Activated naive CD4-positive, alpha-beta T cell (primary cell): ENCODE data around the gene HCFC1.
A peak's percentile ranks its signal among the peaks of the same experiment; 100 is the strongest.

Experiments used
- DNase-seq, 4 experiments: peaks; one replicate each; lab custom pipeline; 2025; lab: John Stamatoyannopoulos, UW

The HCFC1 gene

DNA sequence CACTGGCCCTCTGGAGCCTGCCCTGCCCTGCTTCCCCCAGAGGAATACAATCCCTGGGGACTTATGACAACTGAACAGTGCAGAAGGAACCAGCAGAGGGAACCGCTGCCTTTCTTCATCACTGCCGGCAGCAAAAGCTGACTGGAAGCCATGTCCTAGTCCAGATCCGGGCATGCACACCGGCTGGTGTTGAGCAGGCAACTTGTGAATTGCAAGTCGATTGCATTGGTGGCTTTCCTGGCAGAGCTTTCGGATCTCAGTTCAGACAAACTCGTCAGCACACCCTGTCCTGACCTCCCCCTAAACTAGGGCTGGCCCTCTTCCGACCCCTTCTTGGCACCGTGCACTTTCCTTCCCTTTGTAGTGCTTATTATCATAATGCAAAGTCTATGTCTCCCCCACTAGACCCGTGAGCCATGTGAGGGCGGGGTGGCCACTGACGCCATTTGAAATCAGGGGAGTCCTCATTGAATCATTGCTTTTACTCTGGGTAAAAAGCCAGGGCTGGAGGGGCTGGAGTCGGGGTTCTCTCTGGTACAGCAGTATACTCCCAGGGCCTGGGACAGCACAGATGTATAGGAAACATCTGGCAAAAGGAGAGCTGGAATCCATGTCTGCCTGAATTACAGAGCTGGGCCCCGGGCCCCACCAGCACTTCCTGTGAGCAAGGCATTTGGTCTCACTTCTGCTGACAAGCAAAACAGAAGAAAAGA is 47.3 kb downstream of the HCFC1 start:
- peak in 1 of 4 experiments; percentile 26 for DNase-seq

DNA sequence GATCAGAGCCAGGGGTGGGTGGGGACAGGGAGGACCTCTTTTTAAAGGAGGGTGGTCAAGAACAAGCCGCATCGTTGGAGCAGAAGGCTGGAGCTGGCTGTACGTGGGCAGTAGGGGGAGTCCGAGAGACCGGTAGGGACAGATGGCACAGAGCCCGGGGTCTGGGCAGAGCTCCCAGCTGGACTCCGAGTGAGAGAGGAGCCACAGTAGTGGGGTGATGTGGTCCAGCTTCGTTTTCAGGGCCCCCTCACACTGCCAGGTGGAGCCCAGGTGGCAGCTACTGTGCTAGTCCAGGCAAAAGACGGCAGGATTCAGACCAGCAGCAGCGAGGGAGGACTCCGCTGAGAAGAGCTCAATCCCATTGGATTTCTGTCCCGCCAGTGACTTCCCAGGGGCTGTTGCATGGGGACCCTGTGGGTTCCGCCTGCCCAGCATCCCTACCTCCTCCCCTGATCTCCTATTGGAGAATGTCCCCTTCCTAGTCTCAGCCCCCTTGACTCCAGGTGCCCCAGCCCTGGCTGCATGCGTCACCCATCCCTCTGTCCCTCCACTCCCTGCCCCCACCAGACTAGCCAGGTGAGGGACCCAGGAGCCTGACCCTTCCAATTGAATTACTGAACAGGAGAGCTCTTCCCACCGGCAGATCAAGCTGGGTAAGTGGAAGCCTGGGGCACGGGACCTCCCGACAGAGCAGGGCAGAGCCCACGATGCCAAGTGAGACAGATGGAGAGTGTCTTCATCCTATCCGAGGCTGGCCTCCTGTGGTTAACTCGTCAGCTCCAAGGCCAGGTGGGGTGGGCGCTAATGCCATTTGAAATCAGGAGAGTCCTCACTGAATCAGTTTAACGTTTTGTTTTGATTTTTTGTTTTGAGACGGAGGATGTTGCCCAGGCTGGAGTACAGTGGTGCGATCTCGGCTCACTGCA is 48.4 kb downstream of the HCFC1 start:
- no peak for DNase-seq

DNA sequence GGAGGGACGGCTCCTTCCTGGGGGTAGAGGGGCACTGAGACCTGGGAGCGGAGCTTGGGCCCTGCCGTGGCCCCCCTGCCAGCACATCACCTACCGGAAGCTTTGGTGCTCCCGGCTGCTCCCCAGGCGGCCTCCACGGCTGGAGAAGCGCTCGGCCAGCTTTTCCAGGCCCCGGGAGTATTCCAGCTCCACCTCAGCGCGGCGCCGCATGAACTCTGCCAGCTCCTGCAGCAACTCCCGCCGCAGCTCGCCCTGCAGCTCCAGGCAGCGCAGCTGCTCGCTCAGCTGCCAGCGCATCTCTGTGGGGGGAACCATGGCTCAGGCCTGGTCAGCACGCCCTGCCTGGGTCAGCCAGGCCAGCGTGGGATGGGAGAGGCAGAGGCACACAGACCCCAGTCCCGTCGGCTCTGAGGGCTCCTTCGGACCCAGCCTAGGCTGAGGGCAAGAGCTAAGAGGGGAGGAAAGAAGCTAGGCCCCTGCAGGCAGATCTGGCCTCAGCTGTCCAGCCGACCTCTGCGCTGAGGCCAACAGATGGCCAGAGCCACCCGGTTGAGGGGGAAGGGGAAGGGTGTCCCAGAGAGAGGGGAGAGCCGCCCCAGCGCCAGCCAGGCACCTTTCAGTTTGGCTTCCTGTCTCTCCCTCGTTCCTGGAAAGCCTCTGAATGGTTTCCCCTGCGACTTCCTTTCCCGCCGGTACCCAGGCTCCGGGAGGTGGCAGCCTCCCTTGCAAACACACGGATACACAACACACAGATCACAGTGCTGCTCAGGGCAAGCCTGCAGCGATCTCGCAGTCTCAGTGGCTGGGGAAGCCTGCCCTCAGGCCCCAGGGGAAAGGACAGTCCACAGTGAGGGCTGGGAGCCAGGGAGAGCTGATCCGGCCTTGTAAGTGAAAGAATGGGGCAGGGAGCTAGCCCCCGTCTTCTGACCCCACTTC is 49.8 kb downstream of the HCFC1 start:
- no peak for DNase-seq

DNA sequence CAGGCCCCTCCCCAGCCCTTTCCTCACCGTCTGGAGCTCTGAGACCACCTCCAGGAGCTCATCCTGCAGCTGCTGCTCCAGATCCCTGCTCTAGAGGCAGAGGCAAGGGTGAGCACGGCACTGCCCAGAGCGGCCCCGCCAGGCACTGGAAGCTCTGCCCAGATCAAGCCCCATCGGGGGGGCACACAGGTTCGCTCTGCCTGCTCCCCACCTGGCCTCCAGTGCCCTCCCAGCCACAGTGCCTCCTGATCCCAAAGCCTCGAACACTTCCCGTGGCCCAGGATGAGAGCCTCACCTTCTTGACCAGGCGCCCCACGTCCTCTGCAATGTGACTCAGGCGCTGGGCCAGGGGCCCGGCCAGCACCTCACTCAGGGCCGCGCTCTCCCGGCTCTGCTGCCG is 50.5 kb downstream of the HCFC1 start:
- DNase-seq, result no peak

DNA sequence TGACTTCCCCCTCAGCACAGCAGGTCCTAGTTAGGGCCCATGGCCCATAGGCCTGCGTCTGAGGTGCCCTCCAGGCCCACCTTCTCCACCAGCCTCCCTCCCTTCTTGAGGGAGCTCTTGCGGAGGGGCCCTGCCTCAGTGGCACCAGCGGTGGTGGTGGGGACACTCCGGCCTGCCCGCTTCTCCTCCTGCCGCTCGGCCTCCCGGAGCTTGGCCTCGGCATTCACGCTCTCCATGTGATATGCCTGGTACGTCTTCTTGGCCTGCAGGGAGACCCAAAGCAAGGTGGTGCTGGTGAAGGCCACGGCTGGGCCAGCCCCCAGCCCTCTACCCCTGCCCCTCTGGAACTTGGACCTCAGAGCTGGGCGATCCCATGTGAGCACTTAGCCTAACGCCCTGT is 51.1 kb downstream of the HCFC1 start:
- DNase-seq, result no peak

DNA sequence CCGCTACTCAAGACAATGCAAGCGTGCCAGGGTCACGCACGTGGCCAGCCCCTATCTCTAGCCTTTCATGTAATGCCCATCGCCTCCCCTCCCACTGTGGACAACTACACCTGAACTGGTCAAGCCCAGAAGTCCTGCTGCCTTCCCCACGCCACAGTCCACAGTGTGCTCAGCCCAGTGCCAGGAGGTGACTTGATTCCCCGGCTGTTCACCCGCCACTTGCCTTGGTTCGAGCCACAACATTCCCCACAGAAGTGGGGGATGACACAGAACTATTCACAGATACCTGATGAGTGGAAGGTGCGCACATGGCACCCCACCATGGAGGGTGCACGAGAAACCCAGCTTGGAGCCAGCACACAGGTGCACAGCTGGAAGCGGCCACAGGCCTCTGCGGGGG is 52.3 kb downstream of the HCFC1 start:
- DNase-seq, result no peak

DNA sequence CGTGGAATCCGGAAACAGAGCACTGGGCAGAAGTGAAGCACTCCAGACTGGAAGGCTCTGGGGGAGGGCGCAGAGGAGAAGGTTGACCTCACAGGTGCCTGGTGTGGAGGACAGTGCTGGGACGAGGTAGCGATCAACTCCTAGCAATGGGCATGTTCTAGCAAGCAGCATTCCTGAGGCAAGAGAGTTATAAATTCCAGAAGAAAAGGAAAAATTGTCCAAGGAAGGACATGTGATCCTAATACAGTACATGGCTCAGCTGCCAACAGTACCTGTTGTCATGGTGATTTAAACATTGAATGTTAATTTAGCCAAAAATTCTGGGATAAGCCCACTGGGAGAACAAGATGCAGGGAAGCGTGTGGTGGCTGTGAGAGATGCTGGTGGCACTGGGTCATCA is 53.7 kb downstream of the HCFC1 start:
- no peak for DNase-seq

DNA sequence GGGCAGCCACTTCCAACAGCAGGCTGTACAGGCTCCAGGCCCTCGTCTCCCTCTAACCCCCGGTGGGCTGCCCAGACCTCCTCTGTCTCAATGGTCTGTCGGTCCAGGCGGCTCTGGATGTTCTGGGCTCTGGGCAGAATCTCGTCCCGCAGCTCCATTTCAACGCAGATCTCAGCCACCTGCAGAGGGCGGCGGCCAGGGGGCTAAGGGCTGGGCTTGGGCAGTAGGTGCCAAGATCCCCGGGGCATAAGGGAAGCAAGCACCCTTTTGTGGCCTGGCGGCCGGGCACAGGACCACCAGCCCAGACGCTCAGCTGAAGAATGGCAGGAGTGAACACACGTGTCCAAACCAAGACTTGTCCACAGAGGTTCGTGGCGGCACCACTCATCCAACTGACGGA is 57.9 kb downstream of the HCFC1 start:
- no peak for DNase-seq

DNA sequence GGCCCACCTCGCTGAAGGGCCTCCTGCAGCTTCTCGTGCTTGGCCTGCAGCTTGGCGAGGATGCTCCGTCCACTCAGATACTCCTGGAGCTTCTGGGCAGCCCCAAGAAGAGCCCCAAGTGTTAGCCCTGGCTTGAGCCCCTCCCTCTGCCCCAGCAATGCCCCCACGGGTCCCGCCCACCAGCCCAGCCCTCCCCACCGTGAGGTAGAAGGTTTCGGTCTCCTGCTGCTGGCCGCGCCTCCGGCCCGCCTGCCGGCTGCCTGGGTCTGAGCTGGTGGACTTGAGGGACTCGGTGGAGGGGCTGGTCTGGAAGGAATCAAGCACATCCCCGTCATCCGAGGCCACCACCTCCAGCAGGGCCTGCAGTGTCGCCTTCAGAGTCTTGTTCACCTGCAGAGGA is 58.4 kb downstream of the HCFC1 start:
- DNase-seq, result no peak

DNA sequence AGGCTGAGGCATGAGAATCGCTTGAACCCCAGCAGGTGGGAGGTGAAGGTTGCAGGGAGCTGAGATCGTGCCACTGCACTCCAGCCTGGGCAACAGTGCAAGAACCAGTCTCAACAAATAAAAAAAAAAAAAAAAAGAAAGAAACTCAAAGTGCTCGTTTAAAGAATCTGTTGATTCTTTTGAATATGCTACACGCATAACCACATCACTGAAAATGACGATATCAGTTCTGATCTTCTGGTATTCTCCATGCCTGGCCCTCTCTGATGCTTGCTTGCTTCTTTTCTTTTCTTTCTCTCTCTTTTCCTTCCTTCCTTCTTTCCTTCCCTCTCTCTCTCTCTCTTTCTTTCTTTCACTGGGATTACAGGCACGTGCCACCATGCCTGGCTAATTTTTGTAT is 59.8 kb downstream of the HCFC1 start:
- DNase-seq, result no peak

DNA sequence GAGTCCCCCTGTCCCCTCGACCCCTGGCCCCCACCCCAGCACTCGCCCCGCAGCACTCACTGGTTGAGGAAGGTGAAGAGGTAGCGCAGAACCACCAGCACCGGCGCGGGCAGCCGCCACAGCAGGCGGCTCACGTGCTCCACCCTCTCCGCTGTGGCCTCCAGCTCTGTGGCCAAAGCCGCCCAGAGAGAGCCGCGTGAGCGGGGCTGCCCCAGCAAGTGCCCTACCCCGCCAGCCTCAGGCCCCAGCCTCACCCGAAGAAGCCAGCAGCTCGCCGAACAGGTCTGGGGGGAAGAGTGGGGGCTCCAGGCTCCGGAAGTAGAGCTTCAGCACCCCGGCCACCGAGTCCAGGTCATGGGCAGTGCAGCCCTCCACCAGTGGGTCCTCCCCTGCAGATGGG is 61.2 kb downstream of the HCFC1 start:
- no peak for DNase-seq

DNA sequence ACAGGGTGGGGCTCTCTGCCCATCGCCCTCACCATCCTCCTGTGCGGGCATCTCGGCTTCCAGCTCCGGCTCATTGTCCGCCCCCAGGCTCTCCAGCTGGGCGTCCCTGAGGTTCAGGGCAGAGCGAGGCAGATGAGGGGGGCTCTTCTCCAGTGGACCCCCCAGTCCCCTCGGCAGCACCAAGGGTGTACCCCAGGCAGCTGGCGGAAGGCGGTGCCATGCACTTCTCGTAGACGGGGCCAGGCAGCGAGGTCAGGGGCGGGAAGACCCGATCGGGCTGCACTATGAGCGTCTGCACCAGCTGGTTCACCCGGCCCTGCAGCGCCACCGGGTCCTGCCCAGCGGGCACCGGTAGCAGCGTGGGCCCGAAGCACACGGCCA is 61.6 kb downstream of the HCFC1 start:
- no peak for DNase-seq

DNA sequence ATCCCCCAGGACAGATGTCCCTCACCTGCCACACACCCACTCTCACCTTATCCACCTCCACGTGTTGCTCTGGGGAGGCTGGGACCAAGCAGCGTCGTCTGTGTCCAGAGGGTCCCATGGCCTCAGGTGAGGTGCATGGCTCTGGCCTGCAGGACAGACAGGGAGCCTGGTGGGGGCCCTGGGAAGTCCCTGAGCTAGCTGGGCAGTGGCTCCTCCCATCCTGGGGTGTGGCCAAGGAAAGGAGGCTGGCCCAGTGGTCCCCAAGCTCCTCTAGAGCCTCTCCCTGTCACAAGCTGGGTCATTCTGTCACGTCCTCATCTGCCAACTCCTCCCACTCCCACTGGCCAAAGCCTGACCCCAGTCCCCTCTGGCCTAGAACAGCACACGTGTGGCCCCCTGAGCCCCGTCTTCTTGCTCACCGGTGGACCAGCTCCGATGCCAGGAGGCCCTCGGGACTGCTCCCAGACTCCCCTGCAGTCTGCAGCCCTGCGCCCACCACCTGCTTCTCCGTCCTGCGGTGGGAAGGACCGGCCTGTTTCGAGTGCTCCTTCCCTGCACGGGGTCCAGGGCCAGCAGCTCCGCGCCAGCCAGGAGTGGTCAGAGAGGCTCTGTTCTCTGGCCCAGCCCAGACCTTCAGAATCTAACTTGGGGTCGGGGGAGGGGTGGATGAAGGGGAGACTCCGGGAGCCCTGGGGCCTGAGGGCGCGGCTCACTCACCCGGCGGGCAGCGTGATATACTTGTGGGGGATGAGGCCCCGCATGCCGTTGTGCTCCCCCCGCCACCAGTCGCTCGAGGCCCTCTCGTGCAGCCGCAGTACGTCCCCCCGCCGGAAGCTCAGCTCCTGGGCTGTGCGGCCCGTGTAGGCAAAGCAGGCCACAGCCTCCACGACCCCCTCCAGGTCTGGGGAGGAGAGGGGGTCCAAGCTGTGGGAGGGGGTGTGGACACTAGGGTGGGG is 62.3 kb downstream of the HCFC1 start:
- no peak for DNase-seq

DNA sequence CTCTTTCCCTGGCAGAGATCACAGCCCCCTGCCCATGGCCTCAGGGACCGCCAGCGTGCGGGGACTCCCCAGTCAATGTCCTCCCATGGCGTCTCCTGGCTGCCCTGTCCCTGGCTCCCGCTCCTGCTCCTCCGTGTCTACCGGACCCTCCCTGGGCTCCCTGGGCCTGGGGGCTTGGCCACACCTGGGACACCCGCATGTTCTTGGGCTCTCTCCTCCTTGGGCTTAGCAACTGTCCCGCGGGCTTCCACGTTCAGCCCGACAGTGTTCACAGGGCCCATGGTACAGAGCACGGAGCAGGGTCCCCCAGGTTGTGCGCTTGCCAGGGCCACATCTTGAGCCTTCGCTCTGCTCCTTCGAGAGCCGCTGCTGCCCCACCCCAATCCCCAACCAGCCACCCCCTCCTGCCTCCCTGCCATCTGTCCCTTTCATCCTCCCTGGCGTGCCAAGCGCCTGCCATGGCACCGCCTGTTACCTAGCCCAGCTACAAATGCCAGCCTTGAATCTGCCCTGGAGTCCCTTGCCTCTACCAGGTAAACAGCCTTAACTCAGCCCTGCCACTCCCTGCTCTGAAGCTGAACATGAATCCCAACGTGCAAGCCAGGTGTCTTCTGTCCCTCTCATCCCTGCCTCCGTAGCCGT is 63.3 kb downstream of the HCFC1 start:
- no peak for DNase-seq

DNA sequence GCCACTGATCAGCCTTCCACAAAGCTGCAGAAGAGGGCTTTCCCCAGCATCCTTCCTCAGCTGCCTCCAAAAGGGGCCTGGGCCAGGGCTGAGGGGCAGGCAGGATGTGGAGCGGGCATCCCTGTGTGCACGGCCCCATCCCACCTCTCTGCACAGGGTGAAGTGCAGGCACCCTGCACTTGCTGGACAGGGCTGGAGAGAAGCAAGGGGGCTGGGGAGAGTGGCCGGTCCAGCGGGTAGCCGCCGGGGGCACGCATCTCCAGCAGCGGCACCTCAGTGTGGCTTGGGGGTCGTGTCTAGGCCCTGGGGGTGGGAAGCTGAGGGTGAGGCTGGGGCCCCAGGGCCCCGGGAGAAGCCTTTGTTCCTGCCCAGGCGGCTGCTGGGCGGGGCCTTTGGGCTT is 64.2 kb downstream of the HCFC1 start:
- DNase-seq, result no peak

DNA sequence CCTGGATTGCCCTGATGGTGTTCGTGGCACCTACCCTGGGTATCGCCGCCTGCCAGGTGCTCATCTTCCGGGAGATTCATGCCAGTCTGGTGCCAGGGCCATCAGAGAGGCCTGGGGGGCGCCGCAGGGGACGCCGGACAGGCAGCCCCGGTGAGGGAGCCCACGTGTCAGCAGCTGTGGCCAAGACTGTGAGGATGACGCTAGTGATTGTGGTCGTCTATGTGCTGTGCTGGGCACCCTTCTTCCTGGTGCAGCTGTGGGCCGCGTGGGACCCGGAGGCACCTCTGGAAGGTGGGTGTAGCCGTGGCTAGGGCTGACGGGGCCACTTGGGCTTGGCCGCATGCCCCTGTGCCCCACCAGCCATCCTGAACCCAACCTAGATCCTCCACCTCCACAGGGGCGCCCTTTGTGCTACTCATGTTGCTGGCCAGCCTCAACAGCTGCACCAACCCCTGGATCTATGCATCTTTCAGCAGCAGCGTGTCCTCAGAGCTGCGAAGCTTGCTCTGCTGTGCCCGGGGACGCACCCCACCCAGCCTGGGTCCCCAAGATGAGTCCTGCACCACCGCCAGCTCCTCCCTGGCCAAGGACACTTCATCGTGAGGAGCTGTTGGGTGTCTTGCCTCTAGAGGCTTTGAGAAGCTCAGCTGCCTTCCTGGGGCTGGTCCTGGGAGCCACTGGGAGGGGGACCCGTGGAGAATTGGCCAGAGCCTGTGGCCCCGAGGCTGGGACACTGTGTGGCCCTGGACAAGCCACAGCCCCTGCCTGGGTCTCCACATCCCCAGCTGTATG is 65.3 kb downstream of the HCFC1 start:
- no peak for DNase-seq

DNA sequence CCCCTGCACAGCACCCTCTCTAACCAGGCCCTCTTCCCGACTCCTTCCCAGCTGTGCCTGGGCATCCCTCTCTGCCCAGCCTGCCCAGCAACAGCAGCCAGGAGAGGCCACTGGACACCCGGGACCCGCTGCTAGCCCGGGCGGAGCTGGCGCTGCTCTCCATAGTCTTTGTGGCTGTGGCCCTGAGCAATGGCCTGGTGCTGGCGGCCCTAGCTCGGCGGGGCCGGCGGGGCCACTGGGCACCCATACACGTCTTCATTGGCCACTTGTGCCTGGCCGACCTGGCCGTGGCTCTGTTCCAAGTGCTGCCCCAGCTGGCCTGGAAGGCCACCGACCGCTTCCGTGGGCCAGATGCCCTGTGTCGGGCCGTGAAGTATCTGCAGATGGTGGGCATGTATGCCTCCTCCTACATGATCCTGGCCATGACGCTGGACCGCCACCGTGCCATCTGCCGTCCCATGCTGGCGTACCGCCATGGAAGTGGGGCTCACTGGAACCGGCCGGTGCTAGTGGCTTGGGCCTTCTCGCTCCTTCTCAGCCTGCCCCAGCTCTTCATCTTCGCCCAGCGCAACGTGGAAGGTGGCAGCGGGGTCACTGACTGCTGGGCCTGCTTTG is 66.0 kb downstream of the HCFC1 start:
- no peak for DNase-seq

DNA sequence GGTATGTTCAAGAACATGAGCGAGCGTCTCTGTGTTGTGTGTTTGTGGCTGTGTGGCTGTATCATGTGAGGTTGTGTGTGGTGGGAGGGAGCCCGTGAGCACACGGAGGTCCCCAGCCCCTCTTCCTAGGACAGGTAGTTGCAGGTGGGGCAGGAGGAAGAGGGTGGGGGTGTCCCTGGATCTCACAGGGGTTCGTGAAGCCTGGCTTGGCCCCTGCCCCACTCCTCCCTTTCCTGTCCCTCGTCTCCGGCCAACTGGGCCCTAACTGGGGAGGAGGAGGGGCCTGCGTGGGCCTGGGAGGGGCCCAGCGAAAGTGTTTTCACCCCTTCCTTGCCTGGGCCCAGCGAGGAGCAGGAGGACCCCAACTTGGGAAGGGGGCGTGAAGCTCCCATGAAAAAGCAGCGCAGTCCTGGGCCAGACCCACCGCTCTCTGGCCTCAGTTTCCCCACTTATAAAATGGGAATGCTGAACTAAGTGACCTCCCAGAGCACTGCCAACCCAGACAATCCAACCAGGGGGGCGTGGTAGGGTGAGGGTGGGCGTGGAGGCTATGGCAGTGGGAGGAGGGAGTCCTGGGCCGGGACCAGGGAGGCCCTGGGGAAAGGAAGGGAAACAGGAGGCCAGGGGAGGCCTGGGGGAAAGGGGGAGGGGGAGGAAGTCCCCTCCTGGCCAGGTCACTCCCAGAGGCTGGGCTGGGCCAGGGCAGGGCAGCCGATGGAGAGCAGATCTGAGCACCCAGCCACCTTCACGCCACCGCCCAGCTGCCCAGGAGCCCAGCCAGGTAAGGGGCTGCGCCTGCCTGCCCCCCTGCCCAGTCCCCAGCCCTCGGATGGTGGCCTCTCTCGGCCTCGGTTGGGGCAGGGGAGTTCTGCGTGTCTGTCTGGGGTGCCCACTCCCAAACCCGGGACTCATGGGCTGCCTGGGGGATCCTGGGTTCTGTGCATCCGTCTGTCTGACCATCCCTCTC is 67.3 kb downstream of the HCFC1 start, which contains the start of gene AVPR2:
AVPR2 (plus strand) TSS at position 683 of the 967 bp plus-strand sequence. CDS start 473 bp downstream, outside the sequence.
- no peak for DNase-seq
